Measurements from ENCODE around the gene RNF207. TPM values are rescaled to one million over a fixed set of nuclear protein-coding genes. Genes with fewer than 3 reads are reported as not detected.

The RNF207 gene
- total RNA-seq, 1 experiment from 2014 or later = 4.9 TPM

- H3K9ac ChIP-seq (ENCODE audit: extremely low read depth, insufficient read length, low read length) = no peak overlapping the region
- no peak overlapping the region for H3K4ac ChIP-seq (ENCODE audit: low read depth, low read length)
- no peak overlapping the region for H3K27ac ChIP-seq (ENCODE audit: insufficient read length, low read depth, low read length)
- H2BK15ac ChIP-seq (ENCODE audit: low read depth, low read length) = no peak overlapping the region
- H3K9me3 ChIP-seq (ENCODE audit: control insufficient read depth, low read depth, low read length) = no peaks in the 10 kb centered on the region
- no peak overlapping the region for H2AFZ ChIP-seq (ENCODE audit: low read length)
- no peak overlapping the region for H2BK120ac ChIP-seq (ENCODE audit: low read depth, low read length, poor library complexity, severe bottlenecking)
- no peak overlapping the region for H2BK20ac ChIP-seq (ENCODE audit: low read depth, low read length, poor library complexity, severe bottlenecking)
- H3K79me2 ChIP-seq (ENCODE audit: insufficient read depth, low read length) = peaks cover 17% of the 10 kb centered on the region; the same call in 1 of the 2 replicates
- Mint-ChIP-seq H3K9me3 (no peaks in the 10 kb centered on the region), H3K27me3 (ENCODE audit: low read depth) (no peaks in the 10 kb centered on the region), H3K4me3 (no peak overlapping the region), H3K27ac (no peak overlapping the region), H3K36me3 (ENCODE audit: insufficient read depth in 1 of 3, low read depth in 3 of 3) (peaks cover 48 to 89% (median 77%) of the 10 kb centered on the region in 3 experiments; a peak in 6 of 7 replicates), H3K4me1 (peaks cover 9 to 10% of the 10 kb centered on the region in 2 experiments; a peak in 3 of 4 replicates)
- no peak for DNase-seq
- H2BK12ac ChIP-seq (ENCODE audit: insufficient read length, low read depth, low read length) = no peak overlapping the region
- H3T11ph ChIP-seq (ENCODE audit: low read length) = no peak overlapping the region
- no peak overlapping the region for H4K91ac ChIP-seq (ENCODE audit: insufficient read length, low read depth, low read length)
- no peaks in the 10 kb centered on the region for H4K20me1 ChIP-seq (ENCODE audit: control insufficient read depth, insufficient read depth, insufficient read length)
- peaks cover 7% of the 10 kb centered on the region for H3K79me1 ChIP-seq (ENCODE audit: insufficient read depth, low read depth, low read length, poor library complexity, severe bottlenecking)
- no peaks in the 10 kb centered on the region for H3K23me2 ChIP-seq (ENCODE audit: insufficient read length, low read depth, low read length, poor library complexity, severe bottlenecking)
- H3K14ac ChIP-seq (ENCODE audit: insufficient read depth, low read length) = no peak overlapping the region
- TF ChIP-seq CTCF (conservative IDR thresholded peaks at IDR 0.05) = no peak
- WGBS (ENCODE audit: extremely low coverage, insufficient read length, low lambda C conversion rate) = no CpG with 5 or more reads among the region's 1 CpG
- no peak overlapping the region for H3K23ac ChIP-seq (ENCODE audit: insufficient read length, low read depth, low read length)
- H4K8ac ChIP-seq (replicated peaks; ENCODE audit: insufficient read length, low read depth, low read length) = no peak overlapping the region
- no peak overlapping the region for H2BK5ac ChIP-seq (ENCODE audit: insufficient read length, low read length)
- H3K4me1 ChIP-seq (ENCODE audit: insufficient read depth, low read length) = no peaks in the 10 kb centered on the region
- no peaks in the 10 kb centered on the region for H3K27me3 ChIP-seq (ENCODE audit: insufficient read depth, low read length)
- no peak overlapping the region for H4K5ac ChIP-seq (ENCODE audit: insufficient read length, low read depth, low read length)
- H3K4me2 ChIP-seq (ENCODE audit: insufficient read depth, insufficient read length, low read length) = no peak overlapping the region
- no peak overlapping the region for H2AK5ac ChIP-seq (ENCODE audit: insufficient read length, low read length)
- no peak overlapping the region for H3K18ac ChIP-seq (ENCODE audit: insufficient read length, low read depth, low read length)
- H3K56ac ChIP-seq (ENCODE audit: insufficient read length, low read depth, low read length) = no peak overlapping the region
These were observed 14.0 kb upstream of the RNF207 start for GRCh38 chr1:6191968-6192367.
